Neutrophil (primary cell): ENCODE measurements around the gene CPN1.
A peak's percentile ranks its signal among the peaks of the same experiment; 100 is the strongest.

Experiments used
- H3K27ac ChIP-seq: fragments of 200-600 bp; sonication (generic); 2 replicates; pipeline ENCODE4 v1.5.1; 2016; ENCODE audit warnings: mild to moderate bottlenecking, moderate library complexity
- H3K27me3 ChIP-seq: fragments of 200-600 bp; sonication (generic); 2 replicates; pipeline ENCODE4 v1.6.0; 2016; ENCODE audit warnings: mild to moderate bottlenecking
- H3K36me3 ChIP-seq: fragments of 200-600 bp; sonication (generic); 2 replicates; pipeline ENCODE4 v1.5.1; 2017
- H3K4me1 ChIP-seq, 2 experiments: fragments of 200-600 bp in 1 of 2; sonication (generic) in 1 of 2; 1 replicate in 1 of 2; 2 replicates in 1 of 2; pipeline versions ENCODE4 v1.5.1 to v1.6.1; 2013 to 2016; ENCODE audit warnings: low read depth in 1 of 2, low read length in 1 of 2, mild to moderate bottlenecking in 1 of 2, moderate library complexity in 1 of 2; ENCODE audit not compliant: control insufficient read depth in 1 of 2, insufficient read depth in 1 of 2
- H3K4me3 ChIP-seq, 2 experiments: fragments of 200-600 bp in 1 of 2; sonication (generic) in 1 of 2; 1 replicate in 1 of 2; 2 replicates in 1 of 2; pipeline ENCODE4 v1.5.1; 2013 to 2016; ENCODE audit warnings: low read depth in 1 of 2, low read length in 1 of 2, mild to moderate bottlenecking in 1 of 2, moderate library complexity in 1 of 2
- H3K9me3 ChIP-seq: fragments of 200-600 bp; sonication (generic); 2 replicates; pipeline ENCODE4 v1.5.1; 2016
- CTCF ChIP-seq: fragments of 200-600 bp; sonication (generic); IDR thresholded peaks from 2 replicates; pipeline ENCODE4 v1.5.1; 2016; ENCODE audit warnings: antibody characterized with exemption

Gene CPN1

GRCh38 chr10:100061401-100061800, 20.3 kb downstream of the CPN1 start:
- Histone ChIP-seq H3K4me3 (no peak overlapping the region), H3K27me3 (peaks cover 33% of the 10 kb centered on the region), H3K4me1 (no peaks in the 10 kb centered on the region), H3K36me3 (no peaks in the 10 kb centered on the region), H3K27ac (no peak overlapping the region), H3K9me3 (no peaks in the 10 kb centered on the region)
- no peak for TF ChIP-seq CTCF

DNA sequence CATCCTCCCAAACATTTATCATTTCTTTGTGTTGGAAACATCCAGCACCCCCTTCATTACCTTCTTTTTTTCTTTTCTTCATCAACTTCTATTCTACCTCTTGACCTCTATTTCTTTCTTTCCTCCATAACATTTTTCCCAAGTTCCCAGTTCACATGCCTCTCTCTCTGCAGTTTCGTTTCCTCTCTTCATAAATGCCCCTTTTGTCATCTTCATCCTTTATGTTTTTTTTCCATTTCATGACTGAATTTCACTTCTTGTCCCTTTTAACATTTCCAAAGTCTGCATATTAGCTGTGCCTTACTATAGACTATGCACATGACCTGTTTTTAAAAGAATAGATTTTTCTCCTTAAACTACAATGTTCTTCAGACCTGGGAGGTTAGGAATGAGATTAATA, 23.7 kb downstream of the CPN1 start:
- no peaks in the 10 kb centered on the region for H3K36me3 ChIP-seq
- peaks cover 23% of the 10 kb centered on the region for H3K27me3 ChIP-seq
- no peak overlapping the region for H3K27ac ChIP-seq
- TF ChIP-seq CTCF: no peak
- H3K4me1 ChIP-seq: no peaks in the 10 kb centered on the region
- H3K9me3 ChIP-seq: no peaks in the 10 kb centered on the region
- H3K4me3 ChIP-seq: no peak overlapping the region

GRCh38 chr10:100053686-100054460, 27.8 kb downstream of the CPN1 start:
- no peak for TF ChIP-seq CTCF
- no peaks in the 10 kb centered on the region for H3K36me3 ChIP-seq

DNA sequence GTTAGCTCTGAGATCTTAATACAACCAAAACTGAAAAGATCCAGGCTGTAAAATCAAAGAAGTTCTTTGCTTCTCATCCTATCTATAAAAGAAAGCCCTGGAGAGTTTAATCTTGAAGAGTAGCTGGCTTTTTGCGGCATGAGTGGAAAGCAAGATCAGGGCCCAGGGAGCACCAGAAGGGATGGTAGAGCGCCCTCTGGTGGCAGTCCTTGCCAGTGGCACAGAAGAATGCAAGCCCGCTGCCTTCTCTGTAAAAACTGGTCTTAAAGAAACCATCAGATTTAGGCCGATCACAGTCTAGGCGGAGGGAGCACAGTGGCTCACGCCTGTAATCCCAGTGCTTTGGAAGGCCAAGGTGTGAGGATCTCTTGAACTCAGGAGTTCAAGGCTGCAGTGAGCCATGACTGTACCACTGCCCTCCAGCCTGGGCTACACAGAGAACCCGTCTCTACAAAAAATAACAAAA, 35.6 kb downstream of the CPN1 start:
- H3K27ac ChIP-seq: no peak overlapping the region

More at GRCh38 chr10:100053686-100054460, 27.8 kb downstream of the CPN1 start:
- Histone ChIP-seq H3K27me3 (peaks cover 33% of the 10 kb centered on the region), H3K4me1 (no peaks in the 10 kb centered on the region), H3K4me3 (no peak overlapping the region), H3K9me3 (no peaks in the 10 kb centered on the region), H3K27ac (no peak overlapping the region)

DNA sequence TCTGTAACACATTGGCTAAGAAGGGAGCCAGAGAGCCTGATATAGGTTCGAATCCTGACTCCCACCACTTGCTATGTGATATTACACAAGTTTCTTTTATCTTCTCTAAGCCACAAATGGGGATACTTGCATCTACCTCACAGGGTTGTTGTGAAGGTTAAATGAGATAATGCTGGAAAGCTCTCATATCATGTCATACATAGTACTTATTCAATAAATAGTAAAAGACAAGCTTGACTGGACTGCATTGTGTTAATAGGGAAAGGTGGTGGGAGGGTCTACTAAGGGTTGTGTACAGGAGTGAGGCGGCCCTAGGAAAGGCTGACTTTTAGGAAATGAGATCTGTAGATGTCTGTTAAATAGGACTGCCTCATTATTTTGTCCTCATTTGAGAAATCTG, 36.1 kb downstream of the CPN1 start:
- peaks cover 55 to 57% of the 10 kb centered on the region in 2 experiments for H3K4me1 ChIP-seq
- no peaks in the 10 kb centered on the region for H3K27me3 ChIP-seq
- H3K27ac ChIP-seq: no peak overlapping the region

More for the DNA sequence above, 35.6 kb downstream of the CPN1 start:
- Histone ChIP-seq H3K4me1 (peaks cover 51 to 52% of the 10 kb centered on the region in 2 experiments), H3K9me3 (no peaks in the 10 kb centered on the region), H3K27me3 (no peaks in the 10 kb centered on the region), H3K4me3 (no peak overlapping the region), H3K36me3 (no peaks in the 10 kb centered on the region)
- peak; percentile 90 for TF ChIP-seq CTCF

More for the DNA sequence above, 36.1 kb downstream of the CPN1 start:
- no peak overlapping the region for H3K4me3 ChIP-seq
- no peaks in the 10 kb centered on the region for H3K36me3 ChIP-seq
- no peaks in the 10 kb centered on the region for H3K9me3 ChIP-seq
- TF ChIP-seq CTCF: no peak
